ENCODE results near the gene SLCO2B1. TPM values are rescaled to one million over a fixed set of nuclear protein-coding genes. Genes with fewer than 3 reads are reported as not detected.

The SLCO2B1 gene
- total RNA-seq, 2 donors from 2014 or later: 95.3 to 171 TPM

GRCh38 chr11:75202195-75202594, 51.3 kb downstream of the SLCO2B1 start:
- intact Hi-C loops (cut with DNase I): loop anchor here in 1 of 2 donors (5.0 kb wide), 1 partner anchor 60 kb away; no protein-coding TSS in a partner anchor
- no peak for DNase-seq (ENCODE audit: low spot score)

DNA sequence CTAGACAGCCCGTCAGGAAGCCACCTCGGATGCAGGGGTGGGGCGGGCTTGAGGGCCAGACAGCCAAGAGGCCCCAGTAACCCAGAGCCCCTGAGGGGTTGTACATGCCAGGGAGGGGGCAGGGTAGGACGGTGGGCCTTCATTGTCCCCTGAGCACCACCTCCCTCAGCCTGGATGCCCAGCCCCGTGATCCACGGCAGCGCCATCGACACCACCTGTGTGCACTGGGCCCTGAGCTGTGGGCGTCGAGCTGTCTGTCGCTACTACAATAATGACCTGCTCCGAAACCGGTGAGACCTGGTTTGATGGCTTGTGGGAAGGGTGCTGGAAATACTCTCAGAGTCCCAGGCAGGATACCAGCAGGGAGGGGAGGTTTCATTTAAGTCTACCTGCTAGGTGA, 52.2 kb downstream of the SLCO2B1 start:
- DNase-seq (ENCODE audit: low spot score): no peak
- intact Hi-C loops (cut with DNase I): loop anchor here in 1 of 2 donors (5.0 kb wide), 1 partner anchor 61 kb away; no protein-coding TSS in a partner anchor

GRCh38 chr11:75203641-75204011, 52.7 kb downstream of the SLCO2B1 start:
- intact Hi-C loops (cut with DNase I): loop anchor here in 1 of 2 donors (5.0 kb wide), 1 partner anchor 61 kb away; no protein-coding TSS in a partner anchor

DNA sequence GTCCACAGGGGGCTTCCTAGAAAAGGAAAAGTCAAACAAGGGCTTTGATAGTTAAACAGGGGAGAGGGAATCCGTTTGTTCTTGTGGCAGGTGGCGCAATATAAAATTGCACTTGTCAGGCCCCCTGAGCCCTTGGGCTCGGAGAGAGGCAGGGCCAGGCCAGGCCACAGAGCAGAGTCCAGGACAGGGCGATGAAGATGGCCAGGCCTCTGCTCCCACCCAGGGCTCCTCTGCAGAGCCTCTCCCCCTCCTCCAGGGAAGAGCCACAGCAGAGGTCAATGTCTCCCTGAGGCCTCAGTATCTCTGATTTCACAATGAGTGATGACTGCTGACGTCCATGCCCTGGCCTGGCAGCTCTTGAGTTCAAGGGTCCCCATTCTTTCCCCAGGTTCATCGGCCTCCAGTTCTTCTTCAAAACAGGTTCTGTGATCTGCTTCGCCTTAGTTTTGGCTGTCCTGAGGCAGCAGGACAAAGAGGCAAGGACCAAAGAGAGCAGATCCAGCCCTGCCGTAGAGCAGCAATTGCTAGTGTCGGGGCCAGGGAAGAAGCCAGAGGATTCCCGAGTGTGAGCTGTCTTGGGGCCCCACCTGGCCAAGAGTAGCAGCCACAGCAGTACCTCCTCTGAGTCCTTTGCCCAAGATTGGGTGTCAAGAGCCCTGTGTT, 53.2 kb downstream of the SLCO2B1 start:
- intact Hi-C loops (cut with DNase I): loop anchor here in 1 of 2 donors (5.0 kb wide), 1 partner anchor 62 kb away; no protein-coding TSS in a partner anchor
- DNase-seq (ENCODE audit: low spot score): no peak

More at GRCh38 chr11:75203641-75204011, 52.7 kb downstream of the SLCO2B1 start:
- no peak for DNase-seq (ENCODE audit: low spot score)

GRCh38 chr11:75204685-75205563, 54.0 kb downstream of the SLCO2B1 start:
- DNase-seq (ENCODE audit: low spot score): peak; percentile 96
- intact Hi-C loops (cut with DNase I): loop anchor here in 1 of 2 donors (5.0 kb wide), 1 partner anchor 63 kb away; no protein-coding TSS in a partner anchor

DNA sequence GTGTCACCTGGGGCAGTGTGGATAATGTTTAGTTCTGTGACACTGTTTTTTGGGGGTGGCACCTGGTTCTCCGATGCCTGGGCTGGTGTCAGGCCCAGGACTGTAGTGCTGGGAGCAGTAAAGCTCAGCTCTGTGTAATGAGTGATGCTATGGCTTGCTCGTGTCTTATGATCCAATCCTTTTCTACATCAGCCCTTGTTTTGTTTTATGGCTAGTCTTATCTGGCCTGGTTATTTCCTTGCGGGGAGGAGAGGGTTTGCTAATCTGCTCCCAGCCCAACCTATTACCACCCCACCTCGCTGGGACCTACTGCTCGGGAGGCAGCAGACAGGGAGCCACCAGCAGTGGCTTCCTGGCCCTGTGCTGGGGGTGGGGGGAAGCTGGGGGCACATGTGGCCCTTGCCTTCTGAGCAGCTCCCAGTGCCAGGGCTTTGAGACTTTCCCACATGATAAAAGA, 54.7 kb downstream of the SLCO2B1 start:
- intact Hi-C loops (cut with DNase I): no loop called here
- DNase-seq (ENCODE audit: low spot score): peak; percentile 23

DNA sequence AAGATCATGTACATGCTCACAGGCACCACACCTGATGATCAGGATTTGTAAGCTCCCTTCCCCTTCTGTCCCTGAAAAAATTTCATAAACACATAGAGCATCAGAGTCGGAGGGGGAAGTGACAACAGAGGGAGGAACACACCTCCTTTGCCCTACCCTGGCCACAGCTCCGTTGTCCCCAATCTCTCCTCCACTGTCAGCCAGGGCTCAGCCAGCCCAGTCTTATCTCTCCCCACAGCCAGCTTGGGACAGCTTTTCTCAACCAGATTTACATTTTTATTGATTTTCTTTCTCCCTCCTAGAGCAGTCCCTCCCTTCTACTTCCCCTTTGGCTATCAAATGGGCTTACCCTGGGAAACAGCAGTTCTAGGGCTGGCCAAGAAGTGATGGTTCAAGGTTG, 57.5 kb downstream of the SLCO2B1 start:
- DNase-seq (ENCODE audit: low spot score): no peak
- intact Hi-C loops (cut with DNase I): no loop called here

DNA sequence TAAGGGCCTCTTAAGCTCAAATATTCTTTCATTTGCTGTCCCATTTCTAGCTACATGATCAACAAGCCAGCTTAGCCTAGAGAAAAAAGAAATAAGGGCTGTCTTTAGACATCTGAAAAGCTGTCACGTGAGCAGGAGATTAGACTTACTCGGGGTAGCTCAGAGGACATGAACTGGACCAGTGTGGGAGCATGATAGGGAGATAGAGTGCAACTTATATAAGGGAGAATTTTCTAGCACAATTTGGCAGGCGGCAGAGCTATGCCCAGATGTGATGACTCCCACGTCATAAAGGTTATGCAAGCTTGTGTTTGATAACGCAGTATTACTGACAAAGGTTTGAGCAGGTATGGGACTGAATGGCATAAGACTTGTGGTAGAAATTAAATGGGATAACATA, 61.5 kb downstream of the SLCO2B1 start:
- intact Hi-C loops (cut with DNase I): no loop called here
- no peak for DNase-seq (ENCODE audit: low spot score)

- intact Hi-C loops (cut with DNase I): no loop called here
- peak; percentile 93 for DNase-seq (ENCODE audit: low spot score)
Observed at GRCh38 chr11:75214411-75214821, 63.5 kb downstream of the SLCO2B1 start.

DNA sequence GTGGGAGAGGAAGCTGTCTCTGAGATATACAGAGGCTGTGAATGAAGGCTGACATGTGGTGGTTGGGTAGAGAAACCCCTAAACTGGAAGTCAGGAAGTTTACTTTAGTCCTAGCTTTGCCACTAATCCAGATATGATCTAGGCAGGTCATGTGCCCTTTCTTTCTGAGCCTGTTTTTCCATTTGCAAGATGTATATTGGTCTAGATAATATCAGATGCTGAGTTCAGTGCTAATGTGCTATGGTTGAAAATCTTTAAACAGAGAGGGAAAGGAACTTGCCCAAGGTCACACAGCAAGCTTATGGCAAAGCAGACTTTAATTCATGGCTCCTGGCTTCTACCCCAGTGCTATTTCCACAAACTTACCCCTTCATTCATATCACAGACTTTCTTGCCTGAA, 63.9 kb downstream of the SLCO2B1 start:
- DNase-seq (ENCODE audit: low spot score): no peak
- intact Hi-C loops (cut with DNase I): no loop called here

- no peak for DNase-seq (ENCODE audit: low spot score)
- intact Hi-C loops (cut with DNase I): no loop called here
Observed at GRCh38 chr11:75219869-75220268, 69.0 kb downstream of the SLCO2B1 start.

GRCh38 chr11:75223954-75224643, 73.2 kb downstream of the SLCO2B1 start:
- DNase-seq (ENCODE audit: low spot score): no peak
- intact Hi-C loops (cut with DNase I): no loop called here

GRCh38 chr11:75225794-75226193, 74.9 kb downstream of the SLCO2B1 start:
- DNase-seq (ENCODE audit: low spot score): no peak
- intact Hi-C loops (cut with DNase I): no loop called here

DNA sequence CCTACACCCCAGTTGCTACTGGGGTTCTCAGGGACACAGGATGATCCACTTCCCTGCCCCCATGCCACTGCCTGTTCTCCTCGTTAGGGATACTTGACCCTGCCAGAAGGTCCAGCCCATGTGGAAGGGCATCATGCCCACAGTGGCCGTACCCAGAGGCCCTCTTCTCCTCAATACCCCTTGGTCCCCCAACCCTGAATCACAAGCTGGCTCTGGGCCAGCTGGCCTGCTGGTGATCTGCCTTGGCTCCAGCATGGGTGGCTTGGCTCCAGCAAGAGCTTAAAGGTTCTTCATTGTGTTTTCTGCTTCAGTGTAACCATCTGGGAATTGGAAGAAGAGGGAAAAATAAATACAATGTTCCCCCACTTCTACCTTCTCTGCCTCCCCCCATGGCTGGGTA, 78.6 kb downstream of the SLCO2B1 start:
- DNase-seq (ENCODE audit: low spot score): no peak
- intact Hi-C loops (cut with DNase I): no loop called here

- intact Hi-C loops (cut with DNase I): no loop called here
- DNase-seq (ENCODE audit: low spot score): no peak
Observed at GRCh38 chr11:75230621-75231020, 79.7 kb downstream of the SLCO2B1 start.

DNA sequence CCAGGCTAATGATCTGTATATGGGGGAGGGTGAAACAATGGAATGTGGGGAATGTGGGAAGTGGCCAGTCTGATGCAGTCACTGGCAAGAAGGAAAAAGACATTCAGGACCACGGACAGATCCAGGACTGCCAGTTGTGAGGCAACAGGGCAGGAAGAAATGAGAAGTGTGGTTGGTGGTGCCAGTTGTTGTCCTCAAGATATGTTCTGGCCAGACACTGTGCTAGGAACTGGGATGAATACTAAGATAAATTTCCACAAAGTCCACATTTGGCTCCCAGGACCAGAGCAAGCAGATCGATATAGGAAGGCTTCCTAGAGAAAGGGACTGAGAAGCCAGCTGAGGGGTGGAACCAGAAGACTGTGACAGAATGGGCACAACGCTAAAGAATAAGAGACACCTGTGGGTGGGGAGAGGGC, 82.9 kb downstream of the SLCO2B1 start:
- no peak for DNase-seq (ENCODE audit: low spot score)
- intact Hi-C loops (cut with DNase I): no loop called here

- intact Hi-C loops (cut with DNase I): no loop called here
- no peak for DNase-seq (ENCODE audit: low spot score)
Observed at GRCh38 chr11:75236062-75236461, 85.2 kb downstream of the SLCO2B1 start.

- no peak for DNase-seq (ENCODE audit: low spot score)
- intact Hi-C loops (cut with DNase I): no loop called here
Observed at GRCh38 chr11:75237050-75237449, 86.1 kb downstream of the SLCO2B1 start.

- intact Hi-C loops (cut with DNase I): no loop called here
- DNase-seq (ENCODE audit: low spot score): no peak
Observed at GRCh38 chr11:75238595-75239440, 87.9 kb downstream of the SLCO2B1 start.

All from posterior vena cava (tissue), 2 donors.